Cardiac muscle cell (in vitro differentiated cells and primary cell): ENCODE results near the gene ZFYVE28. TPM values are rescaled to one million over a fixed set of nuclear protein-coding genes. Genes with fewer than 3 reads are reported as not detected.

ENCODE experiments used
- DNase-seq, 2 donors: peaks; one replicate each; pipeline versions ENCODE4 v3.0.0 to v3.0.0-alpha.2; 2010 to 2017; ENCODE audit warnings: low read depth in 1 of 2, low spot score in 1 of 2
- H3K27ac ChIP-seq: fragments of 200-600 bp; sonication (generic); 2 replicates; pipeline ENCODE4 v1.5.1; 2016
- H3K27me3 ChIP-seq: fragments of 200-600 bp; sonication (generic); 2 replicates; pipeline ENCODE4 v1.6.0; 2016; ENCODE audit warnings: control low read depth
- H3K36me3 ChIP-seq: fragments of 200-600 bp; sonication (generic); 2 replicates; pipeline ENCODE4 v1.5.1; 2016; ENCODE audit warnings: control low read depth
- H3K4me1 ChIP-seq: fragments of 200-600 bp; sonication (generic); 2 replicates; pipeline ENCODE4 v1.8.1; 2017; ENCODE audit warnings: low read depth, mild to moderate bottlenecking, mixed run types
- H3K4me3 ChIP-seq: fragments of 200-600 bp; sonication (generic); 2 replicates; pipeline ENCODE4 v1.5.1; 2016; ENCODE audit warnings: mild to moderate bottlenecking
- H3K9me3 ChIP-seq: fragments of 200-600 bp; sonication (generic); 2 replicates; pipeline ENCODE4 v1.5.1; 2017; ENCODE audit warnings: low read depth, mild to moderate bottlenecking, control low read depth
- CTCF ChIP-seq: IDR thresholded peaks from 2 replicates; pipeline ENCODE4 v1.5.1; 2012; ENCODE audit warnings: low read depth, mild to moderate bottlenecking, low read length
- polyA plus RNA-seq: library from polyadenylated mRNA; unstranded; fragments of >200 nt; fragmentation: Nextera tagmentation; extraction: Ambion mirVana; gene quantifications from 2 replicates; pipeline ENCODE4 v1.2.1, GENCODE V29; 2016
- total RNA-seq: library from RNA; depleted of rRNA; stranded (reverse); fragments of >200 nt; gene quantifications from 2 replicates; pipeline ENCODE4 v1.2.3, GENCODE V29; 2016

Gene ZFYVE28
- total and polyA plus RNA-seq, 2 experiments from 2014 or later: 1.3 to 4.0 TPM

- Histone ChIP-seq H3K27me3 (no peaks in the 10 kb centered on the region), H3K4me1 (no peaks in the 10 kb centered on the region), H3K9me3 (no peaks in the 10 kb centered on the region), H3K4me3 (no peak overlapping the region), H3K36me3 (no peaks in the 10 kb centered on the region), H3K27ac (no peak overlapping the region)
- no peak for DNase-seq
- no peak for TF ChIP-seq CTCF
Observed at GRCh38 chr4:2448589-2448988, 30.1 kb upstream of the ZFYVE28 start.

- no peak for DNase-seq
- no peak for TF ChIP-seq CTCF
- H3K9me3 ChIP-seq: no peaks in the 10 kb centered on the region
- no peaks in the 10 kb centered on the region for H3K27me3 ChIP-seq
- H3K27ac ChIP-seq: no peak overlapping the region
- H3K4me1 ChIP-seq: no peaks in the 10 kb centered on the region
- H3K36me3 ChIP-seq: no peaks in the 10 kb centered on the region
- no peak overlapping the region for H3K4me3 ChIP-seq
Observed at GRCh38 chr4:2446656-2447564, 28.5 kb upstream of the ZFYVE28 start.

DNA sequence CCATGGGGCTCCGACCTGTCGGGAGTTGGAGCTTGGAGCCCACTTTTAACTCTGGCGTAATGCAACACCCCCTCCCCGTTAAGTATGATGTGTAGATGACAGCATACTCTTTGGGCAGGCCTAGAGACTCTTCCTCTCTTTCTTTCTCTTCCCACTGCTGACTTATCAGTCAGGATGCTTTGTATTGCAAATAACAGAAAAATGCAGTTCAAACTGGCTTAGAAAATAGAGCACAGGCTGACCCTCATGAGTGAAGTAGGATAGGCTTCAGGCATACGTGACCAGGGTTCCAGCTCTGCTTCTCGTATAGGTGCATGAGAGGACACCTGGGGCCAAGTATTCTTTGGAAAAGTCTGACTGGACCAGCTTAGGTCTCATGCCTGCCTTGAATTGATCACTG lies 27.1 kb upstream of the ZFYVE28 start:
- TF ChIP-seq CTCF: no peak
- H3K4me1 ChIP-seq: no peaks in the 10 kb centered on the region
- no peak for DNase-seq
- H3K9me3 ChIP-seq: no peaks in the 10 kb centered on the region
- no peak overlapping the region for H3K27ac ChIP-seq
- H3K4me3 ChIP-seq: no peak overlapping the region
- no peaks in the 10 kb centered on the region for H3K27me3 ChIP-seq
- H3K36me3 ChIP-seq: no peaks in the 10 kb centered on the region

DNA sequence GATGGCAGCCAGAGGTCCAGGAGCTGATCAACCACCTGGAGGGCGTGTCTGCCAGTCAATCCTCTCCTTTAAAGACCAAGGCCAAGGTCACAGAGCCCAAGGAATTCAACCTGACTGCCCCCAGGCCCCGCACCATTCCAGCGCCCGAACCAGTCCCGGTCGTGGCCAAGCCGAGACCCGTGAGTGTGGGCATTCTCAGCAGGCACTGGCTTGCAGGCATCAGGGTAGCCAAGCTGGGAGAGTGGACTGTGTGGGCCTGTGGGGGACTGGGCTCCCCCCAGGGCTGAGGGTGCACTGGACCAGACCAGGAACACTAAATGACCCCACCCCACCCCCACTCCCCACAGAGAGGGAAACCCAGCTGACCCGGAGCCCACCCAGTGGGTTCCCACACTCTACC lies 26.7 kb upstream of the ZFYVE28 start:
- TF ChIP-seq CTCF: no peak
- no peak overlapping the region for H3K27ac ChIP-seq
- H3K9me3 ChIP-seq: no peaks in the 10 kb centered on the region
- H3K27me3 ChIP-seq: no peaks in the 10 kb centered on the region
- no peak for DNase-seq
- no peak overlapping the region for H3K4me3 ChIP-seq
- H3K4me1 ChIP-seq: no peaks in the 10 kb centered on the region
- H3K36me3 ChIP-seq: no peaks in the 10 kb centered on the region

DNA sequence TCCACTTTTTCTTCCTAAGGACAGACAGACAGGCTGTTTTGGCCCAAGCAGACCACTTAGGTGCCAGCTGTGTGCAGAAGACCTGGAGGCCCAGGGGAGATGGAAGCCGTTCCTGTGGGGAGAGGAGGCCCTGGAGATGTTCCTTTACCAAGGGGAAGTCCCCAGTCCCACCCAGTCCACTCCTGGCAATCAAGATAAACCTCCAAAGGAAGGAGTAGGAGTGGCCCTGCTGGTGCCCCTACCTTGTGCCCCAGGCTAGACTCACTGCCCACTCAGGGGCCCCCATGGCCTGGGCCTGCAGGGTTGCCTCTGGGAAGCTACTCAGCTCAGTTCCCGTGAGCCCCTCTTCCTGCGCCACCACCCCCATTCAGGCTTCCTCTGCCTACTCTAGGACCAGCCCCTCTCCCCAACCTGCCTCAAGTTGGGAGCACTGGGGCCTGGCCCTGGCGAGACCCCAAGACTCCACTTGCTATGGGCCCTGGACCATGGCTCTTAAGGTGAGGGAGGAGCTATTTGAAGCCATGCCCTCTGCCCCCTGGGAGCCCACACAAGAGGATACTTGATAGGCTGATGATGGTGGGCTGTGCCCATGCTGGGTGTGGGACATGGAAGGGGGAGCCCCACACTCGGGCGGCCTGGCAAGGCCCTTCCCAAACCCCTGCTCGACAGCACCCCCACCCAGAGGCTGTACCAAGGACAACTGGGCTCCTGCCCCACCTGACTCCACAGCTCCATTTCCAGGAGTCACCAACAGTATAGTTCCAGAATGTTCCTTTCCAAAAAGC lies 25.7 kb upstream of the ZFYVE28 start:
- Histone ChIP-seq H3K36me3 (no peaks in the 10 kb centered on the region), H3K4me3 (no peak overlapping the region), H3K4me1 (no peaks in the 10 kb centered on the region), H3K27me3 (no peaks in the 10 kb centered on the region), H3K9me3 (no peaks in the 10 kb centered on the region), H3K27ac (no peak overlapping the region)
- no peak for TF ChIP-seq CTCF
- no peak for DNase-seq
